ENCODE results near the gene IPPK. TPM values are rescaled to one million over a fixed set of nuclear protein-coding genes. Genes with fewer than 3 reads are reported as not detected.

IPPK gene
- total and polyA plus RNA-seq, 2 of the 8 experiments (the other 6 are each of a cell fraction or from before 2014, with no cell fraction given): 10.5 to 13.6 TPM

GRCh38 chr9:92709240-92709639 lies 39.3 kb upstream of the IPPK start:
- H3K23ac ChIP-seq (ENCODE audit: insufficient read length): no peak overlapping the region
- no peak overlapping the region for H3K4ac ChIP-seq (replicated peaks; ENCODE audit: insufficient read length, low read depth, low read length)
- H2BK120ac ChIP-seq (replicated peaks; ENCODE audit: low read depth, low read length): no peak overlapping the region
- H2BK12ac ChIP-seq (ENCODE audit: low read depth, low read length): no peak overlapping the region
- no peak for DNase-seq (ENCODE audit: low read depth in 1 of 2, low spot score in 2 of 2)
- no peak overlapping the region for H4K5ac ChIP-seq (ENCODE audit: insufficient read length, low read depth, low read length)
- no peaks in the 10 kb centered on the region for H3K9me3 ChIP-seq (ENCODE audit: insufficient read depth in 2 of 2, low read depth in 1 of 2, low read length in 1 of 2)
- no peak overlapping the region for H3K4me3 ChIP-seq (ENCODE audit: extremely low read depth in 1 of 4, insufficient read depth in 2 of 4, low read depth in 3 of 4, low read length in 4 of 4)
- no peak overlapping the region for H3K27ac ChIP-seq (ENCODE audit: low read depth, low read length)
- H4K20me1 ChIP-seq (replicated peaks in 1 of 2; ENCODE audit: control insufficient read depth in 1 of 2, insufficient read depth in 2 of 2, low read length in 2 of 2): peaks cover 0 to 6% of the 10 kb centered on the region in 2 experiments
- no peak overlapping the region for H4K8ac ChIP-seq (ENCODE audit: extremely low read depth, insufficient read depth, low read length)
- no peaks in the 10 kb centered on the region for H3K79me2 ChIP-seq (ENCODE audit: control insufficient read depth in 1 of 2, insufficient read depth in 2 of 2, low read length in 2 of 2)
- no peak overlapping the region for H4K91ac ChIP-seq (replicated peaks; ENCODE audit: insufficient read length, low read length)
- H3K27me3 ChIP-seq (replicated peaks in 1 of 4; ENCODE audit: control insufficient read depth in 3 of 4, extremely low read depth in 1 of 4, insufficient read depth in 3 of 4, low read length in 3 of 4): no peaks in the 10 kb centered on the region
- no peak overlapping the region for H2AFZ ChIP-seq (ENCODE audit: low read length)
- H2AK5ac ChIP-seq (ENCODE audit: low read depth, low read length): no peak overlapping the region
- no peaks in the 10 kb centered on the region for H3K4me1 ChIP-seq (replicated peaks in 1 of 4; ENCODE audit: control insufficient read depth in 3 of 4, insufficient read depth in 4 of 4, low read length in 3 of 4)
- no peak overlapping the region for H3K56ac ChIP-seq (replicated peaks; ENCODE audit: insufficient read length, low read depth, low read length)
- H3K9ac ChIP-seq (replicated peaks in 1 of 4; ENCODE audit: extremely low read depth in 1 of 4, low read depth in 3 of 4, low read length in 3 of 4): no peak overlapping the region
- FAIRE-seq: no peak
- no peak overlapping the region for H2BK20ac ChIP-seq (ENCODE audit: low read length)
- H3K18ac ChIP-seq (ENCODE audit: extremely low read depth, low read length): no peak overlapping the region
- H2BK5ac ChIP-seq (ENCODE audit: low read depth, low read length): no peak overlapping the region
- H3K36me3 ChIP-seq (ENCODE audit: control insufficient read depth in 2 of 4, insufficient read depth in 4 of 4, low read length in 3 of 4): peaks cover 2 to 9% (median 3%) of the 10 kb centered on the region in 4 experiments; a peak in 6 of 8 replicates
- no peaks in the 10 kb centered on the region for H3K23me2 ChIP-seq (ENCODE audit: low read depth, low read length)
- ChIA-PET POLR2A (ENCODE audit: partially characterized antibody) (interaction anchor here (0.9 kb wide), 1 partner anchor 84 kb away, joined by 3 read pairs; no protein-coding TSS in a partner anchor), CTCF (ENCODE audit: partially characterized antibody) (interaction anchor here (1.2 to 1.7 kb wide), 4 partner anchors 9 to 82 kb away, joined by 3 to 4 read pairs (median 4); no protein-coding TSS in a partner anchor)
- H2BK15ac ChIP-seq (ENCODE audit: low read length): no peak overlapping the region
- no peaks in the 10 kb centered on the region; the same call in 1 of the 2 replicates for H3K79me1 ChIP-seq (ENCODE audit: low read depth, low read length)
- no peak overlapping the region for H3K14ac ChIP-seq (ENCODE audit: insufficient read length)
- no peak overlapping the region for H3K4me2 ChIP-seq (ENCODE audit: insufficient read depth in 1 of 2, low read depth in 2 of 2, low read length in 2 of 2)
- no peak for TF ChIP-seq CREB1 (IDR thresholded peaks at IDR 0.05)
- TF ChIP-seq SP2 (IDR thresholded peaks at IDR 0.05; ENCODE audit: low read length): no peak
- no peak for TF ChIP-seq TEAD4 (IDR thresholded peaks at IDR 0.05; ENCODE audit: low read depth, low read length)
- no peak for TF ChIP-seq CBX8 (IDR thresholded peaks at IDR 0.05; ENCODE audit: borderline replicate concordance, low read depth, low read length)
- TF ChIP-seq CHD2 (IDR thresholded peaks at IDR 0.05; ENCODE audit: low read length): no peak
- TF ChIP-seq SAP30 (IDR thresholded peaks at IDR 0.05; ENCODE audit: insufficient read depth, insufficient replicate concordance, low read length): no peak
- no peak for TF ChIP-seq USF2 (IDR thresholded peaks at IDR 0.05; ENCODE audit: low read length)

Data from H1 (cell line).